Natural killer cell (primary cell): ENCODE data around the gene NPPB. TPM values are rescaled to one million over a fixed set of nuclear protein-coding genes. Genes with fewer than 3 reads are reported as not detected.

Experiments
- ATAC-seq, 3 donors: fragments of 150-1000 bp in 2 of 3; fragments of 200-7000 bp in 1 of 3; cut with Tn5 transposase; 1 replicate in 1 of 3; 2 replicates in 2 of 3; pipeline ENCODE4 v1.10.0; 2021; ENCODE audit warnings: mild to moderate bottlenecking in 2 of 3, moderate library complexity in 2 of 3
- DNase-seq, 2 donors: peaks; one replicate each; pipeline versions ENCODE4 v3.0.0 to v3.0.0-alpha.2; 2013 to 2021; ENCODE audit warnings: mixed read lengths in 1 of 2
- H3K27ac ChIP-seq: one replicate; pipeline ENCODE4 v1.5.1; 2013; ENCODE audit warnings: mild to moderate bottlenecking, low read length
- H3K27me3 ChIP-seq: one replicate; pipeline ENCODE4 v1.6.1; 2013; ENCODE audit warnings: low read length; ENCODE audit not compliant: control insufficient read depth, insufficient read depth
- H3K36me3 ChIP-seq: one replicate; pipeline ENCODE4 v1.6.1; 2013; ENCODE audit warnings: low read length; ENCODE audit not compliant: control insufficient read depth, insufficient read depth
- H3K4me1 ChIP-seq: one replicate; pipeline ENCODE4 v1.6.1; 2013; ENCODE audit warnings: low read length; ENCODE audit not compliant: control insufficient read depth, insufficient read depth
- H3K4me3 ChIP-seq: one replicate; pipeline ENCODE4 v1.5.1; 2013; ENCODE audit warnings: low read length
- H3K9me3 ChIP-seq: one replicate; pipeline ENCODE4 v1.6.1; 2013; ENCODE audit warnings: low read length; ENCODE audit not compliant: control insufficient read depth, insufficient read depth
- H3K27ac Mint-ChIP-seq, 2 donors: one replicate each; pipeline ENCODE4 v1.8.0; 2022; ENCODE audit warnings: mild to moderate bottlenecking in 2 of 2, mixed read lengths in 2 of 2, moderate library complexity in 1 of 2
- H3K27me3 Mint-ChIP-seq, 2 donors: one replicate each; pipeline ENCODE4 v1.8.0; 2022; ENCODE audit warnings: low read depth in 2 of 2, mixed read lengths in 2 of 2
- H3K36me3 Mint-ChIP-seq: one replicate; pipeline ENCODE4 v1.8.0; 2022; ENCODE audit warnings: mixed read lengths
- H3K4me1 Mint-ChIP-seq, 2 donors: one replicate each; pipeline ENCODE4 v1.8.0; 2022; ENCODE audit warnings: mixed read lengths in 2 of 2
- H3K4me3 Mint-ChIP-seq: one replicate; pipeline ENCODE4 v1.8.0; 2022; ENCODE audit warnings: mild to moderate bottlenecking, moderate library complexity, mixed read lengths
- H3K9me3 Mint-ChIP-seq, 2 donors: one replicate each; pipeline ENCODE4 v1.8.0; 2022; ENCODE audit warnings: mixed read lengths in 2 of 2
- CTCF ChIP-seq: fragments of 200-600 bp; IDR thresholded peaks from one replicate; pipeline ENCODE4 v1.8.0; 2022; ENCODE audit warnings: antibody characterized with exemption
- WGBS: methylation state at CpG from one replicate; pipeline ENCODE4 v1.1.7; 2013; ENCODE audit warnings: missing lambda C conversion rate; ENCODE audit not compliant: insufficient coverage; 5-methylcytosine and 5-hydroxymethylcytosine counted together
- intact Hi-C: fragments of 100-400 bp; cut with micrococcal nuclease; formaldehyde crosslinking; loops from one replicate; pipeline ENCODE4 v1.14.2; 2022
- total RNA-seq, 4 donors: library from RNA; stranded (reverse); fragments of 120-200 nt in 1 of 4; gene quantifications; one replicate each; pipeline versions ENCODE4 v1.2.3 to v1.2.4, GENCODE V29; 2013 to 2022

NPPB gene
- total RNA-seq, 3 donors from 2014 or later (not counting 1 experiment from before 2014, with no cell fraction given), result not detected

DNA sequence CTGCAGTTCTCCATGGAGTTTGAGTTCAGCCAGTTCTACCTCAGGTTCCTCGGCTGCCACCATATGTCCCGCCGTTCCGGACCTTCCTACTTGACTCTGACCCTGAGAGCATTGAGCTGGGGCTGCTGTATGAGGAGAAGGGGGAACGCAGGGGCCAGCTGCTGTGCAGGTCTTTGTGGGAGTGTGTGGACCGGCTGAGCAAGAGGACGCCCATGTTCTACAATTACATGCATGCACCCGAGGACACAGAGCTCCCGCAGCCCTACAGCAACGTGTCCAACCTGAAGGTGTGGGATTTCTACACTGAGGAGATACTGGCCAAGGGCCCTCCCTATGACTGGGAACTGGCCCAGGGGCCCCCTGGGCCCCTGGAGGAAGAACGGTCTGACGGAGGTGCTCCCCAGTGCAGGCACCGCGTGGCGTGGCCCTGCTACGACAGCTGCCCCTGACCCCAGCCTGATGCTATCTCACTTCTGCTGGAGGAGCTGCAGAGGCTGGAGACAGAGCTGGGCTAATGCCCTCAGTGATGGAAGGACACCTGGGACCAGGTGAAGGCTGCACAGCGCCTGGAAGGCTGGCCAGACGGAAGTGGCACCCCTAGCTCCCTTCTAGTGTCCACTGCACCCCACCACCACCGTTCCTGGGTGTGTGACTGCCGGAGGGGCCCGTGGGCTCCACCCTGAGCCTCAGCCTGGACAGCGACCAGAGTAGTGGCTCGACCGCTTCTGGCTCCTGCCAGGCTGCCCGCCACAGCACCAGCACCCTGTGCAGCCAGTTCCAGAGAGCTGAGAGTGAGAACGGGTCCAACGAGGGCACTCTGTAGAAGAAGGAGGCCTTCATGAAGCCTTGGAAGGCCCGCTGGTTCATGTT is 20.8 kb upstream of the NPPB start:
- Histone ChIP-seq H3K27ac (no peak overlapping the region), H3K4me3 (no peak overlapping the region), H3K9me3 (no peaks in the 10 kb centered on the region), H3K27me3 (no peaks in the 10 kb centered on the region), H3K4me1 (no peaks in the 10 kb centered on the region), H3K36me3 (no peaks in the 10 kb centered on the region)
- no peak for TF ChIP-seq CTCF
- ATAC-seq, result no peak
- intact Hi-C loops, result no loop called here
- no peaks in the 10 kb centered on the region for H3K27me3 Mint-ChIP-seq
- DNase-seq, result no peak
- 88% methylated on average over 28 of the region's 28 CpGs for WGBS
- H3K27ac Mint-ChIP-seq, result no peak overlapping the region
- H3K36me3 Mint-ChIP-seq, result no peaks in the 10 kb centered on the region
- H3K4me3 Mint-ChIP-seq, result no peak overlapping the region
- no peaks in the 10 kb centered on the region for H3K9me3 Mint-ChIP-seq
- H3K4me1 Mint-ChIP-seq, result peaks cover 0 to 5% of the 10 kb centered on the region in 2 donors

DNA sequence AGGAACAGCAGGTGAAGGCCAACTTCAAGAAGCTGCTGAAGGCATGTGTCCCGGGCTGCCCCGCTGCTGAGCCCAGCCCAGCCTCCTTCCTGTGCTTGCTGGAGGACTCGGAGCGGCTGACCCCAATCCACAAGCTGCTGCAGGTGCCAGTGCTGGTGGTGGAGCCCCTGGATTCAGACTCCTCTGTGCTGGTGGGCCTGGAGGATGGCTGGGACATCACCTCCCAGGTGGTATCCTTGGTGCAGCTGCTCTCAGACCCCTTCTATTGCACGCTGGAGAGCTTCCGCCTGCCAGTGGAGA is 20.1 kb upstream of the NPPB start:
- peaks cover 0 to 5% of the 10 kb centered on the region in 2 donors for H3K4me1 Mint-ChIP-seq
- DNase-seq (no peak), ATAC-seq (no peak)
- WGBS, result 85% methylated on average over 6 of the region's 6 CpGs
- H3K9me3 ChIP-seq, result no peaks in the 10 kb centered on the region
- H3K9me3 Mint-ChIP-seq, result no peaks in the 10 kb centered on the region
- H3K4me1 ChIP-seq, result no peaks in the 10 kb centered on the region
- peaks cover 0 to 3% of the 10 kb centered on the region in 2 donors for H3K27me3 Mint-ChIP-seq
- no peak overlapping the region for H3K4me3 ChIP-seq
- no peaks in the 10 kb centered on the region for H3K36me3 ChIP-seq
- H3K27ac ChIP-seq, result no peak overlapping the region
- H3K4me3 Mint-ChIP-seq, result no peak overlapping the region
- intact Hi-C loops, result no loop called here
- no peaks in the 10 kb centered on the region for H3K36me3 Mint-ChIP-seq
- H3K27me3 ChIP-seq, result no peaks in the 10 kb centered on the region
- no peak for TF ChIP-seq CTCF
- no peak overlapping the region for H3K27ac Mint-ChIP-seq

DNA sequence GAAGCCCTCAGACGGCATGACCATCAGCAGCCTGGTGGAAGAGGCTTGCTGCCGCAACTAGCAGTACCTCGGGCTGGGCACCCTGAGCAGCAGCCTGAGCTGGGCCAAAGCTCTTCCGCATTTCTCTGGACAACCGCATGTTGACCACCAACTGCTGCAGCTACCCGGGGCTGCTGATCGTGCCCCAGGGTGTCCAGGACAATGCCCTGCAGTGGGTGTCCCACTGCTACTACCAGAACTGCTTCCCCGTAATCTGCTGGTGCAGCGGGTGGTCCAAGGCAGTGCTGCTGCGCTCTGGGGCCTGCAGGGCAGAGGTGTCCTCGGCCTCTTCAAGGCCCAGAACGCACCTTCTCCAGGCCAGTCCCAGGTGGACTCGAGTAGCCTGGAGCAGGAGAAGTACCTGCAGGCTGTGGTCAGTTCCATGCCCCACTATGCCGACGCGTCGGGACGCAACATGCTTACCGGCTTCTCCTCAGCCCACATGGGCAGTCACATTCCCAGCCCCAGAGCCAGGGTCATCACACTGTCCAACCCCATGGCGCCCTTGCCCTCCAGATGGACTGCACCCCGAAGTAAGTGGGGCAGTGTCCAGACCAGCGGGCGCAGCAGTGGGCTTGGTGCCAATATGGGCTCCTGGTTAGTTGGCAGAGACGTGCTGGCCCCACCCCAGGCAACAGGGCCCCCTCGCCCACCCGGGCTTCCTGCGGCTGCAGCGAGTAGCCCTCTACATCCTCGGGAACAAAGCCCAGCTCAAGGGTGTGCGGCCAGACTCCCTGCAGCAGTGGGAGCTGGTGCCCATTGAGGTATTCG is 19.5 kb upstream of the NPPB start:
- no peaks in the 10 kb centered on the region for H3K4me1 ChIP-seq
- H3K9me3 Mint-ChIP-seq, result no peaks in the 10 kb centered on the region
- DNase-seq, result no peak
- no peaks in the 10 kb centered on the region for H3K27me3 ChIP-seq
- intact Hi-C loops, result no loop called here
- ATAC-seq, result no peak
- H3K4me1 Mint-ChIP-seq, result peaks cover 0 to 5% of the 10 kb centered on the region in 2 donors
- H3K27me3 Mint-ChIP-seq, result peaks cover 0 to 3% of the 10 kb centered on the region in 2 donors
- no peak overlapping the region for H3K4me3 ChIP-seq
- no peaks in the 10 kb centered on the region for H3K36me3 Mint-ChIP-seq
- no peak for TF ChIP-seq CTCF
- WGBS, result 86% methylated on average over 31 of the region's 31 CpGs
- H3K9me3 ChIP-seq, result no peaks in the 10 kb centered on the region
- H3K27ac ChIP-seq, result no peak overlapping the region
- H3K4me3 Mint-ChIP-seq, result no peak overlapping the region
- no peaks in the 10 kb centered on the region for H3K36me3 ChIP-seq
- H3K27ac Mint-ChIP-seq, result no peak overlapping the region
